ENCODE measurements around the gene PHLPP2. TPM values are rescaled to one million over a fixed set of nuclear protein-coding genes. Genes with fewer than 3 reads are reported as not detected.
"Not testable (repeated sequence)": the region's sequence is repeated elsewhere in the genome, so short reads cannot be mapped to it uniquely, and the experiment has no call there.

Gene PHLPP2
- total and polyA plus RNA-seq, 2 experiments from 2014 or later = 1.7 to 6.7 TPM

- no peak overlapping the region for H3K27ac ChIP-seq
- no peaks in the 10 kb centered on the region for H3K9me3 ChIP-seq (ENCODE audit: low read depth)
- H3K4me1 ChIP-seq (ENCODE audit: low read depth) = no peaks in the 10 kb centered on the region
- no peak overlapping the region for H3K4me3 ChIP-seq
- H3K27me3 ChIP-seq = no peaks in the 10 kb centered on the region
- no peak for TF ChIP-seq CTCF (IDR thresholded peaks at IDR 0.05; ENCODE audit: low read depth, low read length)
- H3K36me3 ChIP-seq = peaks cover 14% of the 10 kb centered on the region
- DNase-seq (ENCODE audit: low read depth in 1 of 2, low spot score in 1 of 2) = no peak
These were observed 34.6 kb downstream of the PHLPP2 start for GRCh38 chr16:71689901-71690300.

- Histone ChIP-seq H3K27ac (no peak overlapping the region), H3K4me3 (no peak overlapping the region), H3K4me1 (ENCODE audit: low read depth) (no peaks in the 10 kb centered on the region), H3K27me3 (no peaks in the 10 kb centered on the region), H3K36me3 (peaks cover 18% of the 10 kb centered on the region), H3K9me3 (ENCODE audit: low read depth) (no peaks in the 10 kb centered on the region)
- TF ChIP-seq CTCF (IDR thresholded peaks at IDR 0.05; ENCODE audit: low read depth, low read length) = no peak
- no peak for DNase-seq (ENCODE audit: low read depth in 1 of 2, low spot score in 1 of 2)
These were observed 36.6 kb downstream of the PHLPP2 start for GRCh38 chr16:71687861-71688260.

GRCh38 chr16:71684280-71684679 is 40.2 kb downstream of the PHLPP2 start:
- H3K27ac ChIP-seq; H3K9me3 ChIP-seq (ENCODE audit: low read depth); H3K4me3 ChIP-seq; DNase-seq (ENCODE audit: low read depth in 1 of 2, low spot score in 1 of 2); H3K27me3 ChIP-seq; H3K4me1 ChIP-seq (ENCODE audit: low read depth): not testable (repeated sequence)
- H3K36me3 ChIP-seq = peaks cover 28% of the 10 kb centered on the region

GRCh38 chr16:71681360-71681759 is 43.1 kb downstream of the PHLPP2 start:
- no peak for DNase-seq (ENCODE audit: low read depth in 1 of 2, low spot score in 1 of 2)
- no peak for TF ChIP-seq CTCF (IDR thresholded peaks at IDR 0.05; ENCODE audit: low read depth, low read length)
- H3K36me3 ChIP-seq = peaks cover 50% of the 10 kb centered on the region
- H3K4me3 ChIP-seq = no peak overlapping the region
- no peak overlapping the region for H3K27ac ChIP-seq
- H3K27me3 ChIP-seq = no peaks in the 10 kb centered on the region
- H3K9me3 ChIP-seq (ENCODE audit: low read depth) = no peaks in the 10 kb centered on the region
- no peaks in the 10 kb centered on the region for H3K4me1 ChIP-seq (ENCODE audit: low read depth)

GRCh38 chr16:71676236-71676635 is 48.3 kb downstream of the PHLPP2 start:
- no peak for DNase-seq (ENCODE audit: low read depth in 1 of 2, low spot score in 1 of 2)
- Histone ChIP-seq H3K4me3 (no peak overlapping the region), H3K4me1 (ENCODE audit: low read depth) (no peaks in the 10 kb centered on the region), H3K27me3 (no peaks in the 10 kb centered on the region), H3K9me3 (ENCODE audit: low read depth) (no peaks in the 10 kb centered on the region), H3K27ac (no peak overlapping the region), H3K36me3 (peaks cover 48% of the 10 kb centered on the region)
- TF ChIP-seq CTCF (IDR thresholded peaks at IDR 0.05; ENCODE audit: low read depth, low read length) = no peak

GRCh38 chr16:71675380-71675779 is 49.1 kb downstream of the PHLPP2 start:
- Histone ChIP-seq H3K27ac (no peak overlapping the region), H3K4me1 (ENCODE audit: low read depth) (no peaks in the 10 kb centered on the region), H3K9me3 (ENCODE audit: low read depth) (no peaks in the 10 kb centered on the region), H3K4me3 (no peak overlapping the region), H3K36me3 (peaks cover 42% of the 10 kb centered on the region), H3K27me3 (no peaks in the 10 kb centered on the region)
- TF ChIP-seq CTCF (IDR thresholded peaks at IDR 0.05; ENCODE audit: low read depth, low read length) = no peak
- DNase-seq (ENCODE audit: low read depth in 1 of 2, low spot score in 1 of 2) = no peak
